Endothelial cell of umbilical vein (primary cell): ENCODE results near the gene HYAL3. TPM values are rescaled to one million over a fixed set of nuclear protein-coding genes. Genes with fewer than 3 reads are reported as not detected.

Source experiments
- BruUV-seq: library from RNA; stranded (reverse); fragments of 400-500 nt; replicated peaks from 2 replicates; lab custom pipeline; 2021; lab: Mats Ljungman, UMichigan
- CTCF ChIA-PET: fragments of 300-600, 350-600 bp; sonication (Branson Sonifier 250); formaldehyde crosslinking; loops from one replicate; lab custom pipeline; 2021; ENCODE audit warnings: antibody characterized with exemption, inconsistent platforms; lab: Charles Lee
- POLR2A ChIA-PET: fragments of 300-600, 350-600 bp; sonication (Branson Sonifier 250); formaldehyde crosslinking; loops from one replicate; lab custom pipeline; 2021; ENCODE audit warnings: antibody characterized with exemption, inconsistent platforms; lab: Charles Lee
- DNase-seq: peaks from one replicate; pipeline ENCODE4 v3.0.0-alpha.2; 2011; ENCODE audit warnings: low read depth, low spot score
- FAIRE-seq: peaks from 2 replicates; lab custom pipeline; 2011; peaks lifted over from hg19 to GRCh38; lab: Jason Lieb, UNC
- H2AFZ ChIP-seq: 2 replicates; pipeline ENCODE4 v1.6.0; 2012; ENCODE audit warnings: low read depth, low read length, control low read depth, inconsistent platforms
- H3K27ac ChIP-seq: 2 replicates; pipeline ENCODE4 v1.5.1; 2011; ENCODE audit warnings: low read depth, mild to moderate bottlenecking, control low read depth, low read length, moderate library complexity; ENCODE audit not compliant: insufficient read depth
- H3K27me3 ChIP-seq, 2 experiments: 2 replicates each; pipeline versions ENCODE4 v1.6.0 to v1.6.1; 2011; ENCODE audit warnings: low read length in 2 of 2, mixed read lengths in 1 of 2; ENCODE audit not compliant: control insufficient read depth in 2 of 2, insufficient read depth in 2 of 2
- H3K36me3 ChIP-seq, 2 experiments: 2 replicates in 1 of 2; 3 replicates in 1 of 2; pipeline ENCODE4 v1.5.1; 2011; ENCODE audit warnings: low read length in 2 of 2, mild to moderate bottlenecking in 1 of 2, moderate library complexity in 1 of 2; ENCODE audit not compliant: control insufficient read depth in 2 of 2, insufficient read depth in 2 of 2; ENCODE audit errors: extremely low read depth in 1 of 2
- H3K4me1 ChIP-seq: 3 replicates; pipeline ENCODE4 v1.5.1; 2011; ENCODE audit warnings: mild to moderate bottlenecking, low read length; ENCODE audit not compliant: control insufficient read depth, insufficient read depth; ENCODE audit errors: extremely low read depth
- H3K4me2 ChIP-seq: 2 replicates; pipeline ENCODE4 v1.6.1; 2011; ENCODE audit warnings: low read length, control low read depth, mixed read lengths; ENCODE audit not compliant: insufficient read depth
- H3K4me3 ChIP-seq, 3 experiments: fragments of 200-600 bp in 1 of 3; sonication (generic), shearing (Covaris generic) in 1 of 3; replicated peaks in 1 of 3; 2 replicates each; pipeline ENCODE4 v1.5.1; 2011 to 2016; ENCODE audit warnings: control low read depth in 3 of 3, low read length in 3 of 3, mild to moderate bottlenecking in 2 of 3, inconsistent platforms in 1 of 3, low read depth in 1 of 3, moderate library complexity in 1 of 3; ENCODE audit not compliant: insufficient read depth in 1 of 3
- H3K79me2 ChIP-seq: 2 replicates; pipeline ENCODE4 v1.6.0; 2012; ENCODE audit warnings: low read length, inconsistent platforms; ENCODE audit not compliant: control insufficient read depth, insufficient read depth
- H3K9ac ChIP-seq: replicated peaks from 2 replicates; pipeline ENCODE3; 2011; ENCODE audit warnings: low read length, control low read depth; ENCODE audit not compliant: insufficient read depth; ENCODE audit errors: extremely low read depth
- H3K9me1 ChIP-seq: replicated peaks from 3 replicates; pipeline ENCODE4 v1.6.0; 2011; ENCODE audit warnings: mild to moderate bottlenecking, low read length; ENCODE audit not compliant: control insufficient read depth, insufficient read depth; ENCODE audit errors: extremely low read depth
- H3K9me3 ChIP-seq: replicated peaks from 2 replicates; pipeline ENCODE4 v1.5.1; 2012; ENCODE audit warnings: low read length, inconsistent platforms; ENCODE audit not compliant: control insufficient read depth, insufficient read depth
- H4K20me1 ChIP-seq: replicated peaks from 2 replicates; pipeline ENCODE3; 2011; ENCODE audit warnings: mild to moderate bottlenecking, low read length; ENCODE audit not compliant: control insufficient read depth, insufficient read depth; ENCODE audit errors: extremely low read depth
- EZH2 ChIP-seq: IDR thresholded peaks from 2 replicates; pipeline ENCODE4 v1.6.1; 2012; ENCODE audit warnings: borderline replicate concordance, low read depth, mild to moderate bottlenecking, moderate library complexity, low read length, inconsistent platforms; ENCODE audit not compliant: severe bottlenecking
- FOS ChIP-seq: IDR thresholded peaks from 2 replicates; pipeline ENCODE4 v1.6.1; 2011; ENCODE audit warnings: mild to moderate bottlenecking, low read length, moderate library complexity, borderline replicate concordance; ENCODE audit not compliant: insufficient read depth
- GATA2 ChIP-seq: IDR thresholded peaks from 2 replicates; pipeline ENCODE4 v1.7.0; 2011; ENCODE audit warnings: low read depth, mild to moderate bottlenecking, moderate library complexity, mixed read lengths, low read length; ENCODE audit not compliant: insufficient read length, insufficient read depth
- JUN ChIP-seq: IDR thresholded peaks from 2 replicates; pipeline ENCODE4 v1.6.1; 2011; ENCODE audit warnings: borderline replicate concordance, low read depth; ENCODE audit not compliant: insufficient read length, insufficient read depth
- MYC ChIP-seq: IDR thresholded peaks from one replicate; pipeline ENCODE4 v1.6.1; 2011; ENCODE audit warnings: mild to moderate bottlenecking, low read depth, low read length
- POLR2A ChIP-seq: IDR thresholded peaks from 2 replicates; pipeline ENCODE4 v1.6.1; 2012; ENCODE audit warnings: low read depth, mild to moderate bottlenecking, control low read depth, low read length
- POLR2AphosphoS5 ChIP-seq: IDR thresholded peaks from 2 replicates; pipeline ENCODE4 v1.6.1; 2012; ENCODE audit warnings: low read depth, mild to moderate bottlenecking, control low read depth, low read length, moderate library complexity; ENCODE audit not compliant: insufficient read depth
- dilution Hi-C: fragments of 300-500 bp; cut with MboI; formaldehyde crosslinking; loops from one replicate; pipeline ENCODE4 v1.15.0; 2019; ENCODE audit warnings: low sequenced_read_pairs; ENCODE audit not compliant: extremely low pct_ligation_motif_present
- intact Hi-C: fragments of 100-400 bp; cut with micrococcal nuclease; formaldehyde crosslinking; loops from one replicate; pipeline ENCODE4 v1.10.0; 2022
- polyA plus RNA-seq, 4 experiments: library from polyadenylated mRNA; depleted of rRNA in 3 of 4; stranded (reverse) in 3 of 4; unstranded in 1 of 4; fragments of >200 nt; gene quantifications; 2 replicates each; pipeline versions ENCODE4 v1.2.1 to v1.2.3, GENCODE V29; 2011 to 2012; ENCODE audit warnings: missing spikeins in 1 of 4
- total RNA-seq: library from RNA; stranded (reverse); gene quantifications from 2 replicates; pipeline ENCODE4 v1.2.3, GENCODE V29; 2021
- TF ChIP-seq, protein P1 (sequence below), 2 donors: IDR thresholded peaks; 1 replicate in 1 of 2; 2 replicates in 1 of 2; pipeline ENCODE4 v1.5.1; 2011; ENCODE audit warnings: low read length in 2 of 2, mild to moderate bottlenecking in 2 of 2, moderate library complexity in 2 of 2, control low read depth in 1 of 2, inconsistent platforms in 1 of 2, low read depth in 1 of 2; ENCODE audit not compliant: insufficient read depth in 1 of 2; ENCODE audit errors: extremely low read depth in 1 of 2
- TF ChIP-seq, protein P2 (sequence below): IDR thresholded peaks from 2 replicates; pipeline ENCODE4 v1.6.1; 2011; ENCODE audit not compliant: insufficient read depth, insufficient read length

The HYAL3 gene
- total and polyA plus RNA-seq, 2 donors (not counting 3 experiments of a cell fraction or from before 2014, with no cell fraction given), result 4.8 to 11.5 TPM

DNA sequence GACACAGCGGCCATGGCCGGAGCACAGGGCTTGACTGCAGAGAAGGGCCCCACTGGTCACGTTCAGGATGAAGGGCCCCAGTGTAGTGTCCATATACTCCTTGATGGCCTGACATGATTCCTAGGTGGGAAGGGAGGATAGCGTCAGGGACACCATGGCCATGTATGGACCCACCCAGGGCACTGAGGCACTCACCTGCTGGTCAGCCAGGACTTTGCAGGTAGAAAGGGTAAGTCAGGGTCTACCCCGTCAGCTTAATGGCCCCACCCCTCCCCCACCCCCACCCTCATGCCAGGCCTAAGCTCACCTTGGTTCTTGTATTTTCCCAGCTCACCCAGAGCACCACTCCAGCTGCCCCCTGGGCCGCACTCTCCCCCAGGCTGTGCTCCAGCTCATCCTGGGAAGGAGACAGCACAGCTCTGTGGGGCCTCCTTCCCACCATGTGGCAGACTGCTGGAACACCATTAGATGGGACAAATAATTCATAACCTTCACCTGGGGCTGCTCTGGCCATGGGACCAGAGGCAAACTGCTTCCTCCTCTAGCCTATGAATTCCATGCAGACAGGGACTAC lies 1.6 kb upstream of the HYAL3 start:
- FAIRE-seq, result no peak
- no peak for DNase-seq
- Histone ChIP-seq H3K4me3 (no peak overlapping the region), H3K36me3 (no peaks in the 10 kb centered on the region), H3K27me3 (no peaks in the 10 kb centered on the region), H3K27ac (peak overlapping the region; percentile 50), H3K9me1 (no peaks in the 10 kb centered on the region), H3K4me1 (peaks cover 25% of the 10 kb centered on the region), H3K79me2 (no peaks in the 10 kb centered on the region), H3K4me2 (peak overlapping the region; percentile 42), H4K20me1 (no peaks in the 10 kb centered on the region), H3K9ac (no peak overlapping the region), H3K9me3 (no peaks in the 10 kb centered on the region), H2AFZ (no peak overlapping the region)
- ChIA-PET CTCF (no interaction called here), POLR2A (no interaction called here)
- intact Hi-C loops (no loop called here), dilution Hi-C loops (no loop called here)
- no TSS peak for BruUV-seq
- TF ChIP-seq FOS (no peak), POLR2A (no peak), MYC (no peak), POLR2AphosphoS5 (no peak), JUN (no peak), EZH2 (no peak), GATA2 (no peak)
- TF ChIP-seq, protein P1, sequence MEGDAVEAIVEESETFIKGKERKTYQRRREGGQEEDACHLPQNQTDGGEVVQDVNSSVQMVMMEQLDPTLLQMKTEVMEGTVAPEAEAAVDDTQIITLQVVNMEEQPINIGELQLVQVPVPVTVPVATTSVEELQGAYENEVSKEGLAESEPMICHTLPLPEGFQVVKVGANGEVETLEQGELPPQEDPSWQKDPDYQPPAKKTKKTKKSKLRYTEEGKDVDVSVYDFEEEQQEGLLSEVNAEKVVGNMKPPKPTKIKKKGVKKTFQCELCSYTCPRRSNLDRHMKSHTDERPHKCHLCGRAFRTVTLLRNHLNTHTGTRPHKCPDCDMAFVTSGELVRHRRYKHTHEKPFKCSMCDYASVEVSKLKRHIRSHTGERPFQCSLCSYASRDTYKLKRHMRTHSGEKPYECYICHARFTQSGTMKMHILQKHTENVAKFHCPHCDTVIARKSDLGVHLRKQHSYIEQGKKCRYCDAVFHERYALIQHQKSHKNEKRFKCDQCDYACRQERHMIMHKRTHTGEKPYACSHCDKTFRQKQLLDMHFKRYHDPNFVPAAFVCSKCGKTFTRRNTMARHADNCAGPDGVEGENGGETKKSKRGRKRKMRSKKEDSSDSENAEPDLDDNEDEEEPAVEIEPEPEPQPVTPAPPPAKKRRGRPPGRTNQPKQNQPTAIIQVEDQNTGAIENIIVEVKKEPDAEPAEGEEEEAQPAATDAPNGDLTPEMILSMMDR (IDR thresholded peaks at IDR 0.05; ENCODE audit: extremely low read depth in 1 of 2, insufficient read depth in 1 of 2, low read depth in 1 of 2, low read length in 2 of 2), result no peak
- TF ChIP-seq, protein P2, sequence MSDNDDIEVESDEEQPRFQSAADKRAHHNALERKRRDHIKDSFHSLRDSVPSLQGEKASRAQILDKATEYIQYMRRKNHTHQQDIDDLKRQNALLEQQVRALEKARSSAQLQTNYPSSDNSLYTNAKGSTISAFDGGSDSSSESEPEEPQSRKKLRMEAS, result no peak
